Measurements from ENCODE around the gene NCAM1. TPM values are rescaled to one million over a fixed set of nuclear protein-coding genes. Genes with fewer than 3 reads are reported as not detected.
A peak's percentile ranks its signal among the peaks of the same experiment; 100 is the strongest.

The NCAM1 gene
- total RNA-seq, 1 experiment from 2014 or later = not detected

- Histone ChIP-seq H3K27me3 (ENCODE audit: low read length) (peaks cover 9% of the 10 kb centered on the region; the same call in 1 of the 2 replicates), H3K4me1 (ENCODE audit: insufficient read depth, low read length) (no peaks in the 10 kb centered on the region), H3F3A (ENCODE audit: low read length, unreplicated experiment) (no peaks in the 10 kb centered on the region), H2AFZ (ENCODE audit: low read length) (no peak overlapping the region), H3K9me2 (replicated peaks; ENCODE audit: low read length) (no peaks in the 10 kb centered on the region), H3K4me3 (ENCODE audit: low read length) (no peak overlapping the region), H3K27ac (ENCODE audit: low read length) (no peak overlapping the region), H3K4me2 (ENCODE audit: low read length) (no peak overlapping the region), H3K9me3 (ENCODE audit: low read length) (no peaks in the 10 kb centered on the region), H3K36me3 (ENCODE audit: low read depth, low read length) (no peaks in the 10 kb centered on the region), H4K20me1 (ENCODE audit: low read length) (no peaks in the 10 kb centered on the region), H3K79me2 (ENCODE audit: low read length) (no peaks in the 10 kb centered on the region), H3K9ac (ENCODE audit: low read length) (no peak overlapping the region)
- ChIA-PET POLR2A (ENCODE audit: unreplicated experiment) (no interaction called here), CTCF (no interaction called here)
- intact Hi-C loops (cut with micrococcal nuclease) = no loop called here
- no TSS peak for BruUV-seq (replicated peaks)
- no peak for ATAC-seq
- DNase-seq = peak; percentile 25
- no peak for TF ChIP-seq EZH2 (IDR thresholded peaks at IDR 0.05; ENCODE audit: low read length, unreplicated experiment)
- no peak for TF ChIP-seq CTCF (conservative IDR thresholded peaks at IDR 0.05; ENCODE audit: low read depth, low read length)
- no peak for TF ChIP-seq EZH2phosphoT487 (IDR thresholded peaks at IDR 0.05; ENCODE audit: borderline replicate concordance, low read length)
Measured at GRCh38 chr11:113090716-113091480, 129.7 kb downstream of the NCAM1 start.

- TF ChIP-seq EZH2phosphoT487 (IDR thresholded peaks at IDR 0.05; ENCODE audit: borderline replicate concordance, low read length) (no peak), CTCF (conservative IDR thresholded peaks at IDR 0.05; ENCODE audit: low read depth, low read length) (no peak), EZH2 (IDR thresholded peaks at IDR 0.05; ENCODE audit: low read length, unreplicated experiment) (no peak)
- Histone ChIP-seq H3K4me3 (ENCODE audit: low read length) (no peak overlapping the region), H4K20me1 (ENCODE audit: low read length) (no peaks in the 10 kb centered on the region), H3K4me2 (ENCODE audit: low read length) (no peak overlapping the region), H3F3A (ENCODE audit: low read length, unreplicated experiment) (no peaks in the 10 kb centered on the region), H3K9me3 (ENCODE audit: low read length) (no peaks in the 10 kb centered on the region), H3K27ac (ENCODE audit: low read length) (no peak overlapping the region), H3K79me2 (ENCODE audit: low read length) (no peaks in the 10 kb centered on the region), H3K9ac (ENCODE audit: low read length) (no peak overlapping the region), H2AFZ (ENCODE audit: low read length) (no peak overlapping the region), H3K36me3 (ENCODE audit: low read depth, low read length) (no peaks in the 10 kb centered on the region), H3K4me1 (ENCODE audit: insufficient read depth, low read length) (no peaks in the 10 kb centered on the region), H3K9me2 (replicated peaks; ENCODE audit: low read length) (no peaks in the 10 kb centered on the region), H3K27me3 (ENCODE audit: low read length) (0 out of 2 replicates have a peak, but pooled peaks cover 9% of the 10 kb centered on the region)
- intact Hi-C loops (cut with micrococcal nuclease) = no loop called here
- ChIA-PET CTCF (no interaction called here), POLR2A (ENCODE audit: unreplicated experiment) (no interaction called here)
- DNase-seq (no peak), ATAC-seq (no peak)
- no TSS peak for BruUV-seq (replicated peaks)
Measured at GRCh38 chr11:113091481-113091780, 130.2 kb downstream of the NCAM1 start.

- H3K4me2 ChIP-seq (ENCODE audit: low read length) = no peak overlapping the region
- H2AFZ ChIP-seq (ENCODE audit: low read length) = no peak overlapping the region
- ATAC-seq (no peak), DNase-seq (no peak)
- ChIA-PET CTCF (no interaction called here), POLR2A (ENCODE audit: unreplicated experiment) (no interaction called here)
- no peak for TF ChIP-seq EZH2 (IDR thresholded peaks at IDR 0.05; ENCODE audit: low read length, unreplicated experiment)
- TF ChIP-seq EZH2phosphoT487 (IDR thresholded peaks at IDR 0.05; ENCODE audit: borderline replicate concordance, low read length) = no peak
- no peak for TF ChIP-seq CTCF (conservative IDR thresholded peaks at IDR 0.05; ENCODE audit: low read depth, low read length)
- H4K20me1 ChIP-seq (ENCODE audit: low read length) = no peaks in the 10 kb centered on the region
- BruUV-seq (replicated peaks) = no TSS peak
- H3K36me3 ChIP-seq (ENCODE audit: low read depth, low read length) = no peaks in the 10 kb centered on the region
- H3K27ac ChIP-seq (ENCODE audit: low read length) = no peak overlapping the region
- H3K9me2 ChIP-seq (replicated peaks; ENCODE audit: low read length) = no peaks in the 10 kb centered on the region
- no peaks in the 10 kb centered on the region for H3K4me1 ChIP-seq (ENCODE audit: insufficient read depth, low read length)
- no peaks in the 10 kb centered on the region for H3K79me2 ChIP-seq (ENCODE audit: low read length)
- no peaks in the 10 kb centered on the region for H3F3A ChIP-seq (ENCODE audit: low read length, unreplicated experiment)
- H3K9me3 ChIP-seq (ENCODE audit: low read length) = no peaks in the 10 kb centered on the region
- 0 out of 2 replicates have a peak, but pooled peaks cover 9% of the 10 kb centered on the region for H3K27me3 ChIP-seq (ENCODE audit: low read length)
- intact Hi-C loops (cut with micrococcal nuclease) = no loop called here
- no peak overlapping the region for H3K4me3 ChIP-seq (ENCODE audit: low read length)
- no peak overlapping the region for H3K9ac ChIP-seq (ENCODE audit: low read length)
Measured at GRCh38 chr11:113096648-113097047, 135.4 kb downstream of the NCAM1 start.

Measured in PC-3 (cell line).